ENCODE data around the gene TTC39A.
A peak's percentile ranks its signal among the peaks of the same experiment; 100 is the strongest.

The TTC39A gene

DNA sequence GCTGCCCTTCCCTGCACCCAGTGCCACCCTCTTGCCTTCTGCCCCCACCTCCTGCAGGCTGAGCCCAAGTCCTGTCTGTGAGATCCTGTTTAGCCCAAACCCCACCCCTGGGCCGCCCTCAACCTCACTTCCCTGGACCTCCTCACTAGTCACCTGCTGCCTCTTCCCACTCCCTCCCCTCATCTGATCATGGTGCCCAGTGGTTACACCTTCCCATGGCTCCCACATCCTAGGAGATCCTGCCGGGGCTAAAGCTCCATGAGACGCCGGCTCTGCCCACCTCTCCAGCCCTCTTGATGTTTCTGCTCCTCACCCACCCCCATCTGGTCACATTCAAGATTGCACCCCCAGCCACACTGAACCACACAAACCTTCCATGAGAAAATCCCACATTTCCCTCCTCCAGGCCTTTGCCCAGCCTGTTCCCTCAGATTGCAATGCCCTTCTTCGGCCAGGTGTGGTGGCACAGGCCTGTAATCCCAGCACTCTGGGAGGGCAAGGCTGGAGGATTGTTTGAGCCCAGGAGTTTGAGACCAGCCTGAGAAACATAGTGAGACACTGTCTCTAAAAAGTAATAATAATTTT, 17.0 kb downstream of the TTC39A start:
- no peak overlapping the region for H3K27ac Mint-ChIP-seq
- ATAC-seq = no peak
- H3K4me1 Mint-ChIP-seq = peaks cover 11% of the 10 kb centered on the region
- H3K9me3 Mint-ChIP-seq = no peaks in the 10 kb centered on the region
- H3K36me3 Mint-ChIP-seq = no peaks in the 10 kb centered on the region
- no peak overlapping the region for H3K4me3 Mint-ChIP-seq
- no peaks in the 10 kb centered on the region for H3K27me3 Mint-ChIP-seq

DNA sequence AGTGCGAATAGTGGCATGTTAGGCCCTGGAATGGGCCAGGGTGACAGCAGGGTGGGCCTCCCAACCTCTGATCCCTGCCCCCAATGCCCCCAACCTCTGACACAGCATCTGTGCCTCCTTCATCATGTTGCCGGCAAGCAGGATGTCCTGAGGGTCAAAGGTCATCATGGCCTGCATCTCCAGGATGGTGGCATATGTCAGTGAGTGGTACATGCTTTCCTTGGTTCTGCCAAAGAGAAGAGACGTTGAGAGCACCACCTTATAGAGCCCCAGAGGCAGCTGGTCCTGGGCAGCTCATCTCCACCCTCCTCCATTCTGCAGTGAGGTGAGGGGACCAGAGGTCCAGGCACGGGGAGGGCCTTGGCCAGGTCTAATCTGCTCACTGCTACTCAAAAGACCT, 17.6 kb downstream of the TTC39A start:
- Mint-ChIP-seq H3K27ac (no peak overlapping the region), H3K4me3 (no peak overlapping the region), H3K9me3 (no peaks in the 10 kb centered on the region), H3K36me3 (no peaks in the 10 kb centered on the region), H3K27me3 (no peaks in the 10 kb centered on the region), H3K4me1 (peaks cover 11% of the 10 kb centered on the region)
- ATAC-seq = no peak

- H3K27ac Mint-ChIP-seq = no peak overlapping the region
- peaks cover 11% of the 10 kb centered on the region for H3K4me1 Mint-ChIP-seq
Measured at GRCh38 chr1:51311826-51312225, 18.5 kb downstream of the TTC39A start.

GRCh38 chr1:51310871-51311613, 19.3 kb downstream of the TTC39A start:
- Mint-ChIP-seq H3K36me3 (no peaks in the 10 kb centered on the region), H3K4me1 (peaks cover 11% of the 10 kb centered on the region), H3K4me3 (no peak overlapping the region), H3K9me3 (no peaks in the 10 kb centered on the region), H3K27me3 (no peaks in the 10 kb centered on the region), H3K27ac (no peak overlapping the region)
- peak; percentile 63 for ATAC-seq

More at GRCh38 chr1:51311826-51312225, 18.5 kb downstream of the TTC39A start:
- Mint-ChIP-seq H3K4me3 (no peak overlapping the region), H3K9me3 (no peaks in the 10 kb centered on the region), H3K27me3 (no peaks in the 10 kb centered on the region), H3K36me3 (no peaks in the 10 kb centered on the region)
- ATAC-seq = no peak

- no peaks in the 10 kb centered on the region for H3K9me3 Mint-ChIP-seq
- H3K36me3 Mint-ChIP-seq = no peaks in the 10 kb centered on the region
- no peaks in the 10 kb centered on the region for H3K27me3 Mint-ChIP-seq
- no peak overlapping the region for H3K4me3 Mint-ChIP-seq
- peaks cover 18% of the 10 kb centered on the region for H3K4me1 Mint-ChIP-seq
- no peak overlapping the region for H3K27ac Mint-ChIP-seq
- no peak for ATAC-seq
Measured at GRCh38 chr1:51309291-51309690, 21.1 kb downstream of the TTC39A start.

- no peak overlapping the region for H3K27ac Mint-ChIP-seq
- no peak overlapping the region for H3K4me3 Mint-ChIP-seq
- no peaks in the 10 kb centered on the region for H3K27me3 Mint-ChIP-seq
- no peak for ATAC-seq
- H3K36me3 Mint-ChIP-seq = no peaks in the 10 kb centered on the region
- H3K9me3 Mint-ChIP-seq = no peaks in the 10 kb centered on the region
- H3K4me1 Mint-ChIP-seq = peaks cover 24% of the 10 kb centered on the region
Measured at GRCh38 chr1:51308636-51309035, 21.7 kb downstream of the TTC39A start.

DNA sequence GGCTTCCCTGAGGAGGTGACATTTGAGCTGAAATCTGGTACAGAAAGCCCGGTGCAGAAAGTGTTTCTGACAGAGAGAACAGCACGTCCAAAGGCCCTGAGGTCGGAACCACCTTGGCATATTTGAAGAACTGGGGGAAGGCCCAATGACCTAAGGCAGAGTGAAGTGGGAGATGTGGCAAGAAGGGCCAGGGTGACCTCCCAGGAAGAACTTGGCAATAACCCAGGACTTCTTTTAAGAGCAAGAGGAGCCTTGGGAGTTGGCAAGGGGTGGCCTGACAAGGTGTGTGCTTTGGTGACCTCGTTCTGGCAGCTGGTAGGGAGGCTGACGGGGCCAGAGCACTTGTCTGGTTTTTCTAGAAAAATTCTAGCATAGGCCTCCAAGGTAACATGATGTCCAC, 23.4 kb downstream of the TTC39A start:
- Mint-ChIP-seq H3K27me3 (no peaks in the 10 kb centered on the region), H3K4me3 (no peak overlapping the region), H3K9me3 (no peaks in the 10 kb centered on the region), H3K4me1 (peaks cover 35% of the 10 kb centered on the region), H3K27ac (no peak overlapping the region), H3K36me3 (no peaks in the 10 kb centered on the region)
- no peak for ATAC-seq

GRCh38 chr1:51305371-51305823, 25.0 kb downstream of the TTC39A start:
- Mint-ChIP-seq H3K36me3 (no peaks in the 10 kb centered on the region), H3K4me1 (peaks cover 29% of the 10 kb centered on the region), H3K4me3 (no peak overlapping the region), H3K27ac (no peak overlapping the region), H3K27me3 (no peaks in the 10 kb centered on the region), H3K9me3 (no peaks in the 10 kb centered on the region)
- no peak for ATAC-seq

GRCh38 chr1:51304360-51304759, 26.0 kb downstream of the TTC39A start:
- no peaks in the 10 kb centered on the region for H3K27me3 Mint-ChIP-seq
- H3K9me3 Mint-ChIP-seq = no peaks in the 10 kb centered on the region
- H3K27ac Mint-ChIP-seq = peak overlapping the region; percentile 57
- no peaks in the 10 kb centered on the region for H3K36me3 Mint-ChIP-seq
- no peak overlapping the region for H3K4me3 Mint-ChIP-seq
- no peak for ATAC-seq
- H3K4me1 Mint-ChIP-seq = peaks cover 29% of the 10 kb centered on the region

DNA sequence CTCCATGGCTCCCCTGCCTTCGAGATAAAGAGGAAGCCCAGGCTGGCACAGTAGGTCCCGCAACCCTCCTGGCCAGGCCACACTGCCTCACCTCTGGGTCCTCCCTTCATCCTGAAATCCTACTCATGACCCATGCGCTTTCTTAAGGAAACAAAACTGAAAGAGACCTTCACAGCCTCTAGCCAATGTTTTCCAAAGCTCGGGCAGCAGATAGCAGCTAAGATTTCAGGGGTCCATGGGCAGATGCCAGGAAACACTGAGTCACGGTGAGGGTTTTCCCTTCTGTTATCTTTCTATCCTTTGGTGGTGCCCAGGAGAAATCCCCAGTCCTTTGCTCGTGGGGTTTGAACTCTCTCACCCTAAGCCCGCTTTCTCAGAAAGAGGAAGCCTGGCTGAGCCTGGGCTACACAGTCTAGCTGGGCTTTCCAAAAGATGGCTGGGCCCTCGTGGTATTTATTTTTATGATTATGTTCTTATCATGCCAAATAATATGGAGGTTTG, 26.6 kb downstream of the TTC39A start:
- peak; percentile 78 for ATAC-seq
- Mint-ChIP-seq H3K4me1 (peaks cover 29% of the 10 kb centered on the region), H3K27ac (peak overlapping the region; percentile 57)

DNA sequence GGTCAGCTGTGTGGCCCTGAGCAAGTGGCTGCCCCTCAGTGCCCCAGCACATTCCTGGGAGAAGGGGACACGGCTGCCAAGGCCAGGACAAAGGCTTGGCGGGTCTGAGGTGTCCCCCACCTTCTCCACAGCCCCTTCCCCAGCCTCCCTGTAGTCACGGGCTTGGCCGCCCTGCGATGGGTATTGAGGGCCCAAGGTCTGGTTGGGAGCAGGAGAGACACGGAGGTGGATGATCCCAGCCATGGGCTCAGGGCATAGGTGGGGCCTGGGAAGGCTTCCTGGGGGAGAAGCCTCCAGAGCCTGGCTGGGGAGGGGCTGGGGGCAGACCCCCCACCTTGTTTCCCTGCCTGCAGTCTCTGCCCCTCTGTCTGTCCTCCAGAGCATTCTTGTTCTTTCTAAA, 27.0 kb downstream of the TTC39A start:
- Mint-ChIP-seq H3K4me3 (no peak overlapping the region), H3K27ac (peak overlapping the region; percentile 57), H3K27me3 (peaks cover 8% of the 10 kb centered on the region), H3K4me1 (peaks cover 29% of the 10 kb centered on the region), H3K36me3 (no peaks in the 10 kb centered on the region), H3K9me3 (no peaks in the 10 kb centered on the region)
- ATAC-seq = no peak

More for the DNA sequence above, 26.6 kb downstream of the TTC39A start:
- Mint-ChIP-seq H3K4me3 (peak overlapping the region; percentile 45), H3K36me3 (no peaks in the 10 kb centered on the region), H3K9me3 (no peaks in the 10 kb centered on the region), H3K27me3 (peaks cover 3% of the 10 kb centered on the region)

GRCh38 chr1:51302746-51303145, 27.6 kb downstream of the TTC39A start:
- H3K9me3 Mint-ChIP-seq = no peaks in the 10 kb centered on the region
- no peak overlapping the region for H3K4me3 Mint-ChIP-seq
- peaks cover 34% of the 10 kb centered on the region for H3K4me1 Mint-ChIP-seq
- peaks cover 13% of the 10 kb centered on the region for H3K27me3 Mint-ChIP-seq
- no peaks in the 10 kb centered on the region for H3K36me3 Mint-ChIP-seq
- ATAC-seq = no peak
- H3K27ac Mint-ChIP-seq = no peak overlapping the region

- Mint-ChIP-seq H3K4me3 (no peak overlapping the region), H3K27ac (no peak overlapping the region), H3K9me3 (no peaks in the 10 kb centered on the region), H3K4me1 (peaks cover 39% of the 10 kb centered on the region), H3K27me3 (peaks cover 17% of the 10 kb centered on the region), H3K36me3 (no peaks in the 10 kb centered on the region)
- no peak for ATAC-seq
Measured at GRCh38 chr1:51302270-51302669, 28.1 kb downstream of the TTC39A start.

DNA sequence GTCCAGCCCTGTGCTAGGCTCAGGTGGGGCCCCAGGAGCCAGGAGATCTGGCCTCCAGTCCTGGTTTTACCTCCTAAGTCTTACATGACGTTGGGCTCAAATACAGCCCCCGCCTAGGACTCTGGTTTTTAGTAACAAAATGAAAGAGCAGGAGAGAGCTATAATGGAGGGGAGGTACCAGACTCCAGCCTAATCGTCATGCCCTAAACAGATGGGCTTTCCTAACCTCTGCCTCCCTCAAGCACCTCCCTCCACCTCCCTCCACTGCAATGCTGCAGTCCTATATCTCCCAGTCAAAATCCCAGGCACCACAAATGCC, 28.6 kb downstream of the TTC39A start:
- Mint-ChIP-seq H3K27ac (no peak overlapping the region), H3K4me1 (peaks cover 44% of the 10 kb centered on the region), H3K27me3 (peaks cover 17% of the 10 kb centered on the region)

GRCh38 chr1:51301152-51301843, 29.1 kb downstream of the TTC39A start:
- no peaks in the 10 kb centered on the region for H3K36me3 Mint-ChIP-seq
- peaks cover 17% of the 10 kb centered on the region for H3K27me3 Mint-ChIP-seq
- peak; percentile 10 for ATAC-seq
- H3K9me3 Mint-ChIP-seq = no peaks in the 10 kb centered on the region
- H3K4me3 Mint-ChIP-seq = no peak overlapping the region
- no peak overlapping the region for H3K27ac Mint-ChIP-seq
- peaks cover 49% of the 10 kb centered on the region for H3K4me1 Mint-ChIP-seq

More for the DNA sequence above, 28.6 kb downstream of the TTC39A start:
- Mint-ChIP-seq H3K4me3 (no peak overlapping the region), H3K36me3 (no peaks in the 10 kb centered on the region), H3K9me3 (no peaks in the 10 kb centered on the region)
- no peak for ATAC-seq

Data from stimulated activated memory B cell treated with anti-CD40 and anti-IgM and Interleukin-4, amounts not matched to agents 10 μg/mL and 1 μg/mL and 100 μg/mL, for 72 hours (primary cell).